Measurements from ENCODE around the gene HMGB3.

Gene HMGB3

DNA sequence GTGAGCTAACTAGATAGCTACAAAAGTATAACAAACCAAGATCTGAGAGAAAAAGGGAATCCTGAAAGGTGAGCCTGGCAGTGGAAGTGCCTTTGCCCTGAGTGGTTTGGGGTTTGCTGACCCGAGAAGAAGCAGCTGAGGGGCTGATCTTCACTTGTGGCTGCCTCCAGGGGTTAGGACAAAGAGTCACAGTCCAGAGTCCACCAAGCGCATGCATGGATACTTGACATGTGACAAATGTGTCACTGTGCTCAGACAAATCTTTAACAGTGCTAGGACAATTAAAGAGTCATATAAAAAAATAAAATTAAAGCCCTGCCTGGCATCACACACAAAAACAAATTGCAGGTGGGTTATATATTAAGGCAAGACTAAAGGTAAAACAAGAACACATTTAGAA lies 26.4 kb downstream of the HMGB3 start:
- WGBS (ENCODE audit: extremely low coverage, insufficient coverage, low lambda C conversion rate), result no CpG with 5 or more reads among the region's 2 CpGs
- Histone ChIP-seq H3K18ac (ENCODE audit: low read length) (no peak overlapping the region), H2BK5ac (ENCODE audit: low read length) (no peak overlapping the region), H3K4me3 (ENCODE audit: low read length) (no peak overlapping the region), H3K27ac (ENCODE audit: low read depth, low read length) (no peak overlapping the region), H3K79me2 (ENCODE audit: control insufficient read depth, insufficient read depth, low read length) (no peaks in the 10 kb centered on the region), H3K79me1 (ENCODE audit: low read length) (no peaks in the 10 kb centered on the region), H3K56ac (ENCODE audit: low read length) (no peak overlapping the region), H4K5ac (ENCODE audit: low read length) (no peak overlapping the region), H4K8ac (ENCODE audit: low read depth, low read length) (no peak overlapping the region), H3K4me1 (ENCODE audit: control insufficient read depth, low read depth, low read length) (no peaks in the 10 kb centered on the region), H2BK120ac (ENCODE audit: low read depth, low read length) (no peak overlapping the region), H2AK5ac (ENCODE audit: low read length) (no peak overlapping the region), H3K4me2 (ENCODE audit: low read length) (no peak overlapping the region), H2BK15ac (replicated peaks; ENCODE audit: low read depth) (no peak overlapping the region), H3K27me3 (ENCODE audit: insufficient read depth, low read length, poor library complexity) (no peaks in the 10 kb centered on the region), H3K23ac (ENCODE audit: low read length) (no peak overlapping the region), H3K4ac (ENCODE audit: low read depth, low read length) (no peak overlapping the region), H3K36me3 (ENCODE audit: control insufficient read depth, insufficient read depth, low read length) (no peaks in the 10 kb centered on the region), H3K9ac (ENCODE audit: low read length) (no peak overlapping the region)
- no peak for DNase-seq

DNA sequence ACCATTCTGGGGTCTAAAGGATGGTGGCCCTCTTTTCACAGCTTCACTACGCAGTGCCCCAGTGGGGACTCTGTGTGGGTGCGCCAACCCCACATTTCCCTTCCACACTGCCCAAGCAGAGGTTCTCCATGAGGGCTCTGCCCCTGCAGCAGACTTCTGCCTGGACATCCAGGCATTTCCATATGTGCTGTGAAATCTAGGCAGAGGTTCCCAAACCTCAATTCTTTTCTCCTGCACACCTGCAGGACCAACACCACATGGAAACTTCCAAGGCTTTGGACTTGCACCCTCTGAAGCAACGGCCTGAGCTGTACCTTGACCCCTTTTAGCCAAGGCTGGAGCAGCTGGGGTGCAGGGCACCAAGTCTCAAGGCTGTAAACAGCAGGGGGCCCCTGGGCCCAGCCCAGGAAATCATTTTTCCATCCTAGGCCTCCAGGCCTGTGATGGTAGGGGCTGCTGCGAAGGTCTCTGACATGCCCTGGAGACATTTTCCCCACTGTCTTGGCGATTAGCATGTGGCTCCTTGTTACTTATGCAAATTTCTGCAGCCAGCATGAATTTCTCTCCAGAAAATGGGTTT lies 30.1 kb downstream of the HMGB3 start:
- no peak for DNase-seq
- H3K4me1 ChIP-seq (ENCODE audit: control insufficient read depth, low read depth, low read length), result no peaks in the 10 kb centered on the region
- no peak overlapping the region for H3K56ac ChIP-seq (ENCODE audit: low read length)
- no peak overlapping the region for H4K8ac ChIP-seq (ENCODE audit: low read depth, low read length)
- no peak overlapping the region for H2BK5ac ChIP-seq (ENCODE audit: low read length)
- H2BK120ac ChIP-seq (ENCODE audit: low read depth, low read length), result no peak overlapping the region
- no peak overlapping the region for H3K23ac ChIP-seq (ENCODE audit: low read length)
- no peak overlapping the region for H2BK15ac ChIP-seq (replicated peaks; ENCODE audit: low read depth)
- H3K9ac ChIP-seq (ENCODE audit: low read length), result no peak overlapping the region
- H2AK5ac ChIP-seq (ENCODE audit: low read length), result no peak overlapping the region
- no peaks in the 10 kb centered on the region for H3K79me2 ChIP-seq (ENCODE audit: control insufficient read depth, insufficient read depth, low read length)
- no peaks in the 10 kb centered on the region for H3K36me3 ChIP-seq (ENCODE audit: control insufficient read depth, insufficient read depth, low read length)
- no peaks in the 10 kb centered on the region for H3K79me1 ChIP-seq (ENCODE audit: low read length)
- H4K5ac ChIP-seq (ENCODE audit: low read length), result no peak overlapping the region
- no CpG with 5 or more reads among the region's 5 CpGs for WGBS (ENCODE audit: extremely low coverage, insufficient coverage, low lambda C conversion rate)
- H3K4me2 ChIP-seq (ENCODE audit: low read length), result no peak overlapping the region
- H3K27me3 ChIP-seq (ENCODE audit: insufficient read depth, low read length, poor library complexity), result no peaks in the 10 kb centered on the region
- no peak overlapping the region for H3K27ac ChIP-seq (ENCODE audit: low read depth, low read length)
- no peak overlapping the region for H3K4me3 ChIP-seq (ENCODE audit: low read length)
- no peak overlapping the region for H3K18ac ChIP-seq (ENCODE audit: low read length)
- no peak overlapping the region for H3K4ac ChIP-seq (ENCODE audit: low read depth, low read length)

DNA sequence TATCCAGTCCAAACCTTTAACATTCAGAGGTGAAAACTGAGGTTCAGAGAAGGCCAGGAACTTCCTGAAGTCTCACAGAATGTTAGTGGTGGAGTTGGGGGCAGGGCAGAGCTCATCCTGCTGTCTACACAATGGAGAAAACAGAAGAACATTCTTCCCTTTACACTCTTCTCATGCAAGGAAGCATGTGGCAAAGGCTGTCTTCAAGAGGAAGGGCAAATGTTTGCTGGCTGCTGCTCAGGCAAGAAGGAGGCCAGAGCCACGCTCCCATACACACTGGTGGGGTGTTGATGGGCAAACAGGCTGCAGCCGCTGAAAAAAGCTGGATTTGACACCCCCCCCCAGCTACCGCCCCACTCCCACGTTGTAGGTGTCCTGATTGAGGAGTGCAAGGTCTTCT lies 32.5 kb downstream of the HMGB3 start:
- H3K4me3 ChIP-seq (ENCODE audit: low read length), result no peak overlapping the region
- no peak overlapping the region for H3K4ac ChIP-seq (ENCODE audit: low read depth, low read length)
- H3K23ac ChIP-seq (ENCODE audit: low read length), result no peak overlapping the region
- H3K4me1 ChIP-seq (ENCODE audit: control insufficient read depth, low read depth, low read length), result no peaks in the 10 kb centered on the region
- no peak overlapping the region for H4K5ac ChIP-seq (ENCODE audit: low read length)
- no peak overlapping the region for H3K56ac ChIP-seq (ENCODE audit: low read length)
- H3K9ac ChIP-seq (ENCODE audit: low read length), result no peak overlapping the region
- no peak overlapping the region for H2AK5ac ChIP-seq (ENCODE audit: low read length)
- no peak overlapping the region for H3K4me2 ChIP-seq (ENCODE audit: low read length)
- H3K18ac ChIP-seq (ENCODE audit: low read length), result no peak overlapping the region
- H3K27ac ChIP-seq (ENCODE audit: low read depth, low read length), result no peak overlapping the region
- no peaks in the 10 kb centered on the region for H3K79me2 ChIP-seq (ENCODE audit: control insufficient read depth, insufficient read depth, low read length)
- no peak overlapping the region for H2BK5ac ChIP-seq (ENCODE audit: low read length)
- no peaks in the 10 kb centered on the region for H3K36me3 ChIP-seq (ENCODE audit: control insufficient read depth, insufficient read depth, low read length)
- DNase-seq, result no peak
- H2BK120ac ChIP-seq (ENCODE audit: low read depth, low read length), result no peak overlapping the region
- H3K27me3 ChIP-seq (ENCODE audit: insufficient read depth, low read length, poor library complexity), result no peaks in the 10 kb centered on the region
- H3K79me1 ChIP-seq (ENCODE audit: low read length), result no peaks in the 10 kb centered on the region
- H4K8ac ChIP-seq (ENCODE audit: low read depth, low read length), result no peak overlapping the region
- WGBS (ENCODE audit: extremely low coverage, insufficient coverage, low lambda C conversion rate), result no CpG with 5 or more reads among the region's 4 CpGs
- H2BK15ac ChIP-seq (replicated peaks; ENCODE audit: low read depth), result no peak overlapping the region

DNA sequence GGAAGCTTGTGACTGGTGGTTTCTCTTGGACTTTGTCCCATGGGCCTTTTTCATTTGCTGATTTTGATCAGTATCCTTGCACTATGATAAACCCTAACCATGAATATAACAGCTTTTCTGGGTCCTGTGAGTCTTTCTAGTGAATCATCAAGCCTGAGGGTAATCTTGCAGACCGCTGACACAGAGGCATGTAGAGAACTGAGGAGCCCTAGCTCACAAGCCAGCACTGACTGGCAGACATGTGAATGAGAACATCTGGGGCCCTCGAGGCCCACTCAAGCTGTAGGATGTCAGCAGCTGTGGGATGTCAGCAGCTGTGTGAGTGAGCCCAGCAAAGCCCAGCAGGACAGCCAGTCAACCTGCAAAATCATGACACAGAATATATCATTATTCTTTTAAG lies 36.7 kb downstream of the HMGB3 start:
- Histone ChIP-seq H2AK5ac (ENCODE audit: low read length) (no peak overlapping the region), H2BK120ac (ENCODE audit: low read depth, low read length) (no peak overlapping the region), H3K9ac (ENCODE audit: low read length) (no peak overlapping the region), H3K4me2 (ENCODE audit: low read length) (no peak overlapping the region), H3K79me2 (ENCODE audit: control insufficient read depth, insufficient read depth, low read length) (no peaks in the 10 kb centered on the region), H3K36me3 (ENCODE audit: control insufficient read depth, insufficient read depth, low read length) (no peaks in the 10 kb centered on the region), H3K23ac (ENCODE audit: low read length) (no peak overlapping the region), H3K79me1 (ENCODE audit: low read length) (no peaks in the 10 kb centered on the region), H3K27ac (ENCODE audit: low read depth, low read length) (no peak overlapping the region), H3K4me1 (ENCODE audit: control insufficient read depth, low read depth, low read length) (no peaks in the 10 kb centered on the region), H2BK15ac (replicated peaks; ENCODE audit: low read depth) (no peak overlapping the region), H3K27me3 (ENCODE audit: insufficient read depth, low read length, poor library complexity) (no peaks in the 10 kb centered on the region), H3K18ac (ENCODE audit: low read length) (no peak overlapping the region), H3K4me3 (ENCODE audit: low read length) (no peak overlapping the region), H3K56ac (ENCODE audit: low read length) (no peak overlapping the region), H2BK5ac (ENCODE audit: low read length) (no peak overlapping the region), H4K8ac (ENCODE audit: low read depth, low read length) (no peak overlapping the region), H3K4ac (ENCODE audit: low read depth, low read length) (no peak overlapping the region), H4K5ac (ENCODE audit: low read length) (no peak overlapping the region)
- no peak for DNase-seq
- WGBS (ENCODE audit: extremely low coverage, insufficient coverage, low lambda C conversion rate), result no CpG with 5 or more reads among the region's 2 CpGs

DNA sequence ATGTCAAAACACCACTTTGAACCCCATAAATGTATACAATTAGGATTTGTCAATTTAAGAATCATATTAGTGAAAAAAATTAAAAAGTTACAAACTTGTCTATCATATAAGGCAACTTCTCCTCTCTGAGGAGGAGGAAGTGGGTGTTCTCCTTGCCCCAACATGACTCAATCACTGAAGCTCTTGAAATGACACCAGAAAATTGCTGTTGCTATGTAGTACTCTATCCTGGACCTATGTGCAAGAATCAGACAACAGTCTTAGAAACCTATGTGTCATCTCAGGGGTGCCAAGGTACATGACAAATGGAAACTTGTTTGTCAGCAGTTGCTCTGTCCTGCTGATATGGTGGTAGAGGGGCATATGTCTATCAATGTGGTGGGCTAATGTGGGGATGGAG lies 47.7 kb downstream of the HMGB3 start:
- Histone ChIP-seq H3K9ac (ENCODE audit: low read length) (no peak overlapping the region), H2BK120ac (ENCODE audit: low read depth, low read length) (no peak overlapping the region), H2BK5ac (ENCODE audit: low read length) (no peak overlapping the region), H3K56ac (ENCODE audit: low read length) (no peak overlapping the region), H3K4me2 (ENCODE audit: low read length) (no peak overlapping the region), H3K4me3 (ENCODE audit: low read length) (no peak overlapping the region), H3K27ac (ENCODE audit: low read depth, low read length) (no peak overlapping the region), H3K36me3 (ENCODE audit: control insufficient read depth, insufficient read depth, low read length) (no peaks in the 10 kb centered on the region), H3K79me1 (ENCODE audit: low read length) (no peaks in the 10 kb centered on the region), H3K18ac (ENCODE audit: low read length) (no peak overlapping the region), H3K23ac (ENCODE audit: low read length) (no peak overlapping the region), H2AK5ac (ENCODE audit: low read length) (no peak overlapping the region), H3K79me2 (ENCODE audit: control insufficient read depth, insufficient read depth, low read length) (no peaks in the 10 kb centered on the region), H3K27me3 (ENCODE audit: insufficient read depth, low read length, poor library complexity) (no peaks in the 10 kb centered on the region), H4K5ac (ENCODE audit: low read length) (no peak overlapping the region), H3K4me1 (ENCODE audit: control insufficient read depth, low read depth, low read length) (no peaks in the 10 kb centered on the region), H3K4ac (ENCODE audit: low read depth, low read length) (no peak overlapping the region), H4K8ac (ENCODE audit: low read depth, low read length) (no peak overlapping the region), H2BK15ac (replicated peaks; ENCODE audit: low read depth) (no peak overlapping the region)
- no peak for DNase-seq

DNA sequence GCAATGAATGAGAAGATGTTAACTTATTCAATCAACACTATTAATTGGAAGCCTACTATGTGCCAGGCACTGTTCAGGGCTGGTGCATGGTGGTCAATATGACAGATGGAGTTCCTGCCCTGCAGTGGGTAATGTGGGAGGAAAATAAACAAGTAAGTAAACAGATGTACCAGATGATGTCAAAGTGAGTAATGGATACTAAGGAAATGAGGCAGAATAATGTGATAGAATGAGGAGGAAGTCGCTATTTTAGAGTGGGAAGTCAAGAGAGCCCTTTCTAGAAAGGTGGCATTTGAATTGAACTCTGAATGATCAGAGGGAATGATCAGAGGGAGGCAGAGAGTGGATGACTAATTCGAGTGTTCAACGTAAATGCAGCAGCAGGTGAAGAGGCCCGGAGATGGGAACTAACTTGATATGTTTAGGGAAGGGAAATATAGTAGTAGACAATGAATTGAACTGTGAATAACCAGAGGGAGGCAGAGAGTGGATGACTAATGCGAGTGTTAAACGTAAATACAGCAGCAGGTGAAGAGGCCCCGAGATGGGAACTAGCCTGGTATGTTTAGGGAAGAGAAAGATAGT lies 48.3 kb downstream of the HMGB3 start:
- H4K8ac ChIP-seq (ENCODE audit: low read depth, low read length), result no peak overlapping the region
- no peak for DNase-seq
- H3K23ac ChIP-seq (ENCODE audit: low read length), result no peak overlapping the region
- H3K79me2 ChIP-seq (ENCODE audit: control insufficient read depth, insufficient read depth, low read length), result no peaks in the 10 kb centered on the region
- no peak overlapping the region for H3K27ac ChIP-seq (ENCODE audit: low read depth, low read length)
- H3K56ac ChIP-seq (ENCODE audit: low read length), result no peak overlapping the region
- no CpG with 5 or more reads among the region's 7 CpGs for WGBS (ENCODE audit: extremely low coverage, insufficient coverage, low lambda C conversion rate)
- no peak overlapping the region for H3K18ac ChIP-seq (ENCODE audit: low read length)
- H3K4ac ChIP-seq (ENCODE audit: low read depth, low read length), result no peak overlapping the region
- no peak overlapping the region for H4K5ac ChIP-seq (ENCODE audit: low read length)
- no peak overlapping the region for H2AK5ac ChIP-seq (ENCODE audit: low read length)
- no peak overlapping the region for H2BK5ac ChIP-seq (ENCODE audit: low read length)
- no peak overlapping the region for H2BK15ac ChIP-seq (replicated peaks; ENCODE audit: low read depth)
- H3K4me3 ChIP-seq (ENCODE audit: low read length), result no peak overlapping the region
- H3K9ac ChIP-seq (ENCODE audit: low read length), result no peak overlapping the region
- no peaks in the 10 kb centered on the region for H3K27me3 ChIP-seq (ENCODE audit: insufficient read depth, low read length, poor library complexity)
- H3K4me1 ChIP-seq (ENCODE audit: control insufficient read depth, low read depth, low read length), result no peaks in the 10 kb centered on the region
- no peak overlapping the region for H3K4me2 ChIP-seq (ENCODE audit: low read length)
- no peaks in the 10 kb centered on the region for H3K79me1 ChIP-seq (ENCODE audit: low read length)
- no peak overlapping the region for H2BK120ac ChIP-seq (ENCODE audit: low read depth, low read length)
- H3K36me3 ChIP-seq (ENCODE audit: control insufficient read depth, insufficient read depth, low read length), result no peaks in the 10 kb centered on the region

All from mesendoderm (in vitro differentiated cells).